Epithelial cell of esophagus (primary cell): Measurements from ENCODE around the gene SPTBN1.

Source experiments
- DNase-seq: peaks from one replicate; pipeline ENCODE4 v3.0.0; 2010; ENCODE audit warnings: low read depth
- H3K4me3 ChIP-seq: 2 replicates; pipeline ENCODE4 v1.5.1; 2011; ENCODE audit warnings: mild to moderate bottlenecking, low read length, control low read depth
- CTCF ChIP-seq: IDR thresholded peaks from 2 replicates; pipeline ENCODE4 v1.5.1; 2011; ENCODE audit warnings: low read depth, mild to moderate bottlenecking, low read length, control low read depth, inconsistent platforms; ENCODE audit not compliant: insufficient read depth; ENCODE audit errors: missing control alignments

Gene SPTBN1

GRCh38 chr2:54646170-54646927, 190.2 kb downstream of the SPTBN1 start:
- no peak for DNase-seq
- no peak overlapping the region for H3K4me3 ChIP-seq
- no peak for TF ChIP-seq CTCF

- no peak overlapping the region for H3K4me3 ChIP-seq
- TF ChIP-seq CTCF, result no peak
- DNase-seq, result no peak
These were observed 192.1 kb downstream of the SPTBN1 start for GRCh38 chr2:54648256-54648655.

- H3K4me3 ChIP-seq, result no peak overlapping the region
- no peak for TF ChIP-seq CTCF
- no peak for DNase-seq
These were observed 193.1 kb downstream of the SPTBN1 start for GRCh38 chr2:54649191-54649590.

GRCh38 chr2:54649633-54650032, 193.5 kb downstream of the SPTBN1 start:
- no peak overlapping the region for H3K4me3 ChIP-seq
- DNase-seq, result no peak
- TF ChIP-seq CTCF, result no peak

- no peak for TF ChIP-seq CTCF
- DNase-seq, result no peak
- no peak overlapping the region for H3K4me3 ChIP-seq
These were observed 194.5 kb downstream of the SPTBN1 start for GRCh38 chr2:54650612-54651011.

- DNase-seq, result no peak
- no peak overlapping the region for H3K4me3 ChIP-seq
- no peak for TF ChIP-seq CTCF
These were observed 195.2 kb downstream of the SPTBN1 start for GRCh38 chr2:54651291-54651690.

GRCh38 chr2:54652540-54652939, 196.4 kb downstream of the SPTBN1 start:
- no peak for TF ChIP-seq CTCF
- H3K4me3 ChIP-seq, result no peak overlapping the region
- peak; percentile 70 for DNase-seq
